Stimulated activated CD4-positive, alpha-beta T cell treated with anti-CD3 and anti-CD28 coated beads, Interleukin-2, amount 100 ng/mL, for 4 hours (primary cell): ENCODE data around the gene SLC25A22.

Source experiments
- DNase-seq: peaks from one replicate; pipeline ENCODE4 v3.0.0-alpha.2; 2020; ENCODE audit warnings: low read depth

Gene SLC25A22

GRCh38 chr11:788953-789940 is 8.8 kb downstream of the SLC25A22 start:
- DNase-seq: no peak

- DNase-seq: no peak
These were observed 10.0 kb downstream of the SLC25A22 start for GRCh38 chr11:788009-788640.

- no peak for DNase-seq
These were observed 10.9 kb downstream of the SLC25A22 start for GRCh38 chr11:787084-787675.

GRCh38 chr11:786235-787083 is 11.6 kb downstream of the SLC25A22 start:
- no peak for DNase-seq

GRCh38 chr11:783581-784015 is 14.5 kb downstream of the SLC25A22 start:
- DNase-seq: no peak

GRCh38 chr11:782264-783174 is 15.6 kb downstream of the SLC25A22 start:
- no peak for DNase-seq

GRCh38 chr11:779955-780532 is 18.0 kb downstream of the SLC25A22 start:
- DNase-seq: no peak

- DNase-seq: no peak
These were observed 18.8 kb downstream of the SLC25A22 start for GRCh38 chr11:778976-779954.

- DNase-seq: peak; percentile 90
These were observed 20.5 kb downstream of the SLC25A22 start, which contains the start of gene GATD1 for GRCh38 chr11:777288-778255. GATD1 (minus strand) TSS chr11:777487; CDS start chr11:777462, 25 bp downstream.

- DNase-seq: no peak
These were observed 21.4 kb downstream of the SLC25A22 start for GRCh38 chr11:776561-777287.

- DNase-seq: no peak
These were observed 21.9 kb downstream of the SLC25A22 start for GRCh38 chr11:776263-776560.

- DNase-seq: no peak
These were observed 23.0 kb downstream of the SLC25A22 start for GRCh38 chr11:774873-775592.

GRCh38 chr11:773830-774229 is 24.3 kb downstream of the SLC25A22 start:
- DNase-seq: no peak

- DNase-seq: no peak
These were observed 24.7 kb downstream of the SLC25A22 start for GRCh38 chr11:773425-773824.

- no peak for DNase-seq
These were observed 25.4 kb downstream of the SLC25A22 start for GRCh38 chr11:772429-773390.
